H9 (cell line): ENCODE results near the gene RNF213. TPM values are rescaled to one million over a fixed set of nuclear protein-coding genes. Genes with fewer than 3 reads are reported as not detected.

ENCODE experiments used
- DNase-seq: peaks from one replicate; pipeline ENCODE4 v3.0.0-alpha.2; 2017
- H2AFZ ChIP-seq: one replicate; pipeline ENCODE4 v1.6.1; 2013; ENCODE audit warnings: mild to moderate bottlenecking, low read length, control low read depth, moderate library complexity
- H2AK5ac ChIP-seq: 2 replicates; pipeline ENCODE4 v1.6.1; 2013; ENCODE audit warnings: low read length, control low read depth, mixed read lengths; ENCODE audit not compliant: insufficient read length
- H2BK120ac ChIP-seq: one replicate; pipeline ENCODE4 v1.6.1; 2013; ENCODE audit warnings: low read depth, mild to moderate bottlenecking, low read length, control low read depth, inconsistent platforms; ENCODE audit not compliant: poor library complexity, severe bottlenecking
- H2BK12ac ChIP-seq: 2 replicates; pipeline ENCODE4 v1.6.1; 2013; ENCODE audit warnings: low read length, control low read depth, mixed read lengths, low read depth; ENCODE audit not compliant: insufficient read length
- H2BK15ac ChIP-seq: 2 replicates; pipeline ENCODE4 v1.6.1; 2013; ENCODE audit warnings: low read depth, low read length, control low read depth
- H2BK20ac ChIP-seq: one replicate; pipeline ENCODE4 v1.6.1; 2013; ENCODE audit warnings: low read depth, mild to moderate bottlenecking, low read length, control low read depth, inconsistent platforms; ENCODE audit not compliant: poor library complexity, severe bottlenecking
- H2BK5ac ChIP-seq: 2 replicates; pipeline ENCODE4 v1.6.1; 2013; ENCODE audit warnings: low read length, control low read depth, mixed read lengths; ENCODE audit not compliant: insufficient read length
- H3K14ac ChIP-seq: 2 replicates; pipeline ENCODE4 v1.6.1; 2013; ENCODE audit warnings: low read length, control low read depth; ENCODE audit not compliant: insufficient read depth
- H3K18ac ChIP-seq: 2 replicates; pipeline ENCODE4 v1.6.1; 2013; ENCODE audit warnings: low read depth, mild to moderate bottlenecking, mixed read lengths, low read length, control low read depth; ENCODE audit not compliant: insufficient read length
- H3K23ac ChIP-seq: 2 replicates; pipeline ENCODE4 v1.6.1; 2013; ENCODE audit warnings: low read length, control low read depth, mixed read lengths, low read depth; ENCODE audit not compliant: insufficient read length
- H3K23me2 ChIP-seq: 2 replicates; pipeline ENCODE4 v1.6.1; 2013; ENCODE audit warnings: low read depth, mild to moderate bottlenecking, mixed read lengths, low read length, control low read depth; ENCODE audit not compliant: insufficient read length, poor library complexity, severe bottlenecking
- H3K27ac ChIP-seq: 2 replicates; pipeline ENCODE4 v1.5.1; 2013; ENCODE audit warnings: low read length, control low read depth, mixed read lengths, low read depth; ENCODE audit not compliant: insufficient read length
- H3K27me3 ChIP-seq: 2 replicates; pipeline ENCODE4 v1.6.1; 2013; ENCODE audit warnings: low read length, control low read depth, inconsistent platforms; ENCODE audit not compliant: insufficient read depth
- H3K4ac ChIP-seq: 2 replicates; pipeline ENCODE4 v1.6.1; 2013; ENCODE audit warnings: low read depth, mild to moderate bottlenecking, control low read depth, inconsistent platforms, low read length, moderate library complexity
- H3K4me1 ChIP-seq: 2 replicates; pipeline ENCODE4 v1.6.1; 2013; ENCODE audit warnings: low read length, control low read depth, inconsistent platforms; ENCODE audit not compliant: insufficient read depth
- H3K4me2 ChIP-seq: 2 replicates; pipeline ENCODE4 v1.6.1; 2013; ENCODE audit warnings: low read length, control low read depth, mixed read lengths; ENCODE audit not compliant: insufficient read length, insufficient read depth
- H3K56ac ChIP-seq: 2 replicates; pipeline ENCODE4 v1.6.1; 2013; ENCODE audit warnings: low read depth, mild to moderate bottlenecking, mixed read lengths, low read length, control low read depth; ENCODE audit not compliant: insufficient read length
- H3K79me1 ChIP-seq: 2 replicates; pipeline ENCODE4 v1.6.1; 2013; ENCODE audit warnings: low read depth, mild to moderate bottlenecking, moderate library complexity, low read length, control low read depth, inconsistent platforms; ENCODE audit not compliant: insufficient read depth, poor library complexity, severe bottlenecking
- H3K79me2 ChIP-seq: 2 replicates; pipeline ENCODE4 v1.6.1; 2013; ENCODE audit warnings: low read length, control low read depth, inconsistent platforms; ENCODE audit not compliant: insufficient read depth
- H3K9ac ChIP-seq: 2 replicates; pipeline ENCODE4 v1.6.1; 2013; ENCODE audit warnings: low read length, control low read depth, mixed read lengths; ENCODE audit not compliant: insufficient read length; ENCODE audit errors: extremely low read depth
- H3K9me3 ChIP-seq: one replicate; pipeline ENCODE4 v1.6.1; 2013; ENCODE audit warnings: low read depth, low read length, inconsistent platforms; ENCODE audit not compliant: control insufficient read depth
- H3T11ph ChIP-seq: one replicate; pipeline ENCODE4 v1.6.1; 2013; ENCODE audit warnings: mild to moderate bottlenecking, low read length, control low read depth, inconsistent platforms
- H4K20me1 ChIP-seq: one replicate; pipeline ENCODE4 v1.6.1; 2013; ENCODE audit not compliant: control insufficient read depth, insufficient read length, insufficient read depth
- H4K5ac ChIP-seq: 2 replicates; pipeline ENCODE4 v1.6.1; 2013; ENCODE audit warnings: low read depth, mild to moderate bottlenecking, mixed read lengths, low read length, control low read depth; ENCODE audit not compliant: insufficient read length
- H4K8ac ChIP-seq: replicated peaks from 2 replicates; pipeline ENCODE4 v1.6.1; 2013; ENCODE audit warnings: low read length, control low read depth, mixed read lengths, low read depth; ENCODE audit not compliant: insufficient read length
- H4K91ac ChIP-seq: 2 replicates; pipeline ENCODE4 v1.6.1; 2013; ENCODE audit warnings: low read depth, mild to moderate bottlenecking, moderate library complexity, mixed read lengths, low read length, control low read depth; ENCODE audit not compliant: insufficient read length
- H3K27ac Mint-ChIP-seq, 3 experiments: 2 replicates in 2 of 3; 3 replicates in 1 of 3; pipeline ENCODE4 v1.8.0; 2020 to 2021; ENCODE audit warnings: mixed read lengths in 3 of 3, mild to moderate bottlenecking in 1 of 3, moderate library complexity in 1 of 3
- H3K27me3 Mint-ChIP-seq: 2 replicates; pipeline ENCODE4 v1.8.0; 2021; ENCODE audit warnings: low read depth, mild to moderate bottlenecking, moderate library complexity, mixed read lengths
- H3K36me3 Mint-ChIP-seq, 3 experiments: 2 replicates in 2 of 3; 3 replicates in 1 of 3; pipeline ENCODE4 v1.8.0; 2020 to 2021; ENCODE audit warnings: low read depth in 3 of 3, mixed read lengths in 3 of 3; ENCODE audit not compliant: insufficient read depth in 1 of 3
- H3K4me1 Mint-ChIP-seq, 2 experiments: 2 replicates each; pipeline ENCODE4 v1.8.0; 2020; ENCODE audit warnings: mixed read lengths in 2 of 2
- H3K4me3 Mint-ChIP-seq, 2 experiments: 2 replicates in 1 of 2; 3 replicates in 1 of 2; pipeline ENCODE4 v1.8.0; 2020 to 2021; ENCODE audit warnings: mild to moderate bottlenecking in 2 of 2, mixed read lengths in 2 of 2, moderate library complexity in 1 of 2
- H3K9me3 Mint-ChIP-seq, 2 experiments: 2 replicates in 1 of 2; 3 replicates in 1 of 2; pipeline ENCODE4 v1.8.0; 2020; ENCODE audit warnings: mild to moderate bottlenecking in 2 of 2, mixed read lengths in 2 of 2, moderate library complexity in 1 of 2
- CTCF ChIP-seq: fragments of 200-600 bp; sonication (generic); conservative IDR thresholded peaks from 3 replicates; pipeline ENCODE4 v1.8.0; 2021; ENCODE audit warnings: antibody characterized with exemption, mild to moderate bottlenecking
- WGBS: extraction: QIAGEN DNeasy Blood & Tissue Kit; methylation state at CpG from one replicate; pipeline ENCODE4 v1.1.7; 2013; ENCODE audit warnings: missing lambda C conversion rate, low lambda C conversion rate, mixed read lengths; ENCODE audit not compliant: insufficient read length; ENCODE audit errors: extremely low coverage; 5-methylcytosine and 5-hydroxymethylcytosine counted together
- total RNA-seq: library from RNA; stranded (reverse); gene quantifications from 2 replicates; pipeline ENCODE4 v1.2.1, GENCODE V29; 2021

RNF213 gene
- total RNA-seq, 1 experiment from 2014 or later = 34.3 TPM

DNA sequence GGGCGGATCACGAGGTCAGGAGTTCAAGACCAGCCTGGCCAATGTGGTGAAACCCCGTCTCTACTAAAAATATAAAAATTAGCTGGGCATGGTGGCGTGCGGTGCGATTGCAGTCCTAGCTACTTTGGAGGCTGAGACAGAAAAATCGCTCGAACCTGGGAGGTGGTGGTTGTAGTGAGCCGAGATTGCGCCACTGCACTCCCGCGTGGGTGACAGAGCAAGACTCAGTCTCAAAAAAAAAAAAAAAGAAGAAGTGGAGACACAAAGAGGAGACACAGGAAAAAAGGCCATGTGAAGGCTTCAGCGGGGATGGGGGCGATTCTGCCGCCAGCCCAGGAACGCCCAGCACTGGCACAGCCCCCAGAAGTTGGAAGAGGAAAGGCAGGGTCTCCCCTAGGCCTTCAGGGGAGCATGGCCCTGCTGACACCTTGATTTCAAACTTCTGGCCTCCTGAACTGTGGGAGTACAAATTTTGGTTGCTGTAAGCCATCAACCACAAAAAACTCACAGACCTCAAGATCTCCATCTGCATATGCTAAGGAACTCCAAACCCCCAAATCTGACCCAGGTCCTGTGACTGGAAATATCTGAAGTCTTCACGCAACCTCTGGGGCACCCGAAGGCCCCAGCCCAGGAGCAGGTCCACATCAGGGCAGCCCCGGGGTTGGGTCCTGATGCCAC, 47.5 kb upstream of the RNF213 start:
- H3K23me2 ChIP-seq = no peaks in the 10 kb centered on the region
- H2BK5ac ChIP-seq = no peak overlapping the region
- no peak overlapping the region for H4K91ac ChIP-seq
- H3K27ac ChIP-seq = no peak overlapping the region
- peaks cover 13 to 43% (median 37%) of the 10 kb centered on the region in 3 experiments; a peak in 6 of 7 replicates for H3K36me3 Mint-ChIP-seq
- no peaks in the 10 kb centered on the region for H3K27me3 ChIP-seq
- H3T11ph ChIP-seq = no peak overlapping the region
- H3K14ac ChIP-seq = no peak overlapping the region
- H3K9me3 Mint-ChIP-seq = no peaks in the 10 kb centered on the region
- H3K4me3 Mint-ChIP-seq = no peak overlapping the region
- DNase-seq = no peak
- H3K9ac ChIP-seq = no peak overlapping the region
- no peak overlapping the region for H3K4me2 ChIP-seq
- H3K27ac Mint-ChIP-seq = no peak overlapping the region
- no peak overlapping the region for H3K18ac ChIP-seq
- H3K79me2 ChIP-seq = no peaks in the 10 kb centered on the region
- WGBS = no CpG with 5 or more reads among the region's 19 CpGs
- H3K9me3 ChIP-seq = no peaks in the 10 kb centered on the region
- no peaks in the 10 kb centered on the region for H3K4me1 Mint-ChIP-seq
- H2BK20ac ChIP-seq = no peak overlapping the region
- H4K20me1 ChIP-seq = no peaks in the 10 kb centered on the region
- no peaks in the 10 kb centered on the region for H3K4me1 ChIP-seq
- no peak for TF ChIP-seq CTCF
- H3K27me3 Mint-ChIP-seq = no peaks in the 10 kb centered on the region
- H3K56ac ChIP-seq = no peak overlapping the region
- no peak overlapping the region for H2BK120ac ChIP-seq
- H4K5ac ChIP-seq = no peak overlapping the region
- no peak overlapping the region for H2BK12ac ChIP-seq
- H3K79me1 ChIP-seq = no peaks in the 10 kb centered on the region
- H3K4ac ChIP-seq = no peak overlapping the region
- H3K23ac ChIP-seq = no peak overlapping the region
- H2AK5ac ChIP-seq = no peak overlapping the region
- no peak overlapping the region for H2AFZ ChIP-seq
- H4K8ac ChIP-seq = no peak overlapping the region
- H2BK15ac ChIP-seq = no peak overlapping the region
